HG03439 (cell line): Measurements from ENCODE around the gene RUNX2.

Source experiments
- ATAC-seq: cut with Tn5 transposase; IDR thresholded peaks from one replicate; pipeline ENCODE4 v1.9.1; 2021; ENCODE audit warnings: mild to moderate bottlenecking, moderate library complexity; ENCODE audit not compliant: unreplicated experiment

The RUNX2 gene

GRCh38 chr6:45350186-45350710, 22.1 kb downstream of the RUNX2 start:
- ATAC-seq, result no peak

DNA sequence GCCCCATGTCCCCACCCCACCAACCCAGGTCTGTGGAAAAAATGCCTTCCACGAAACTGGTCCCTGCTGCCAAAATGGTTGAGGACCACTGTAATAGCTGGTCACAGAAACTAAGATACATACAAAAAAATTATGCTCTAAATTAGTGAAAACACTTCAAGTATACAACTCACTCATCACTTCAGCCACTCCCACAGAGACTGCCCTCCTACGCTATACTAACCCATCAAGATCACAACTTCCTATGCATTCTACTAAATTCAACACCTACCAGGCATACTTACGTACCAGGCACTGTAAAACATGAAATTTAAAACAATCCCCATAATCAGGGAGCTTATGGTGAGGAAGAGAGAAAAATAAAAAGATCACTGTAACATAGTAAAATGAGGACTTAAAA, 22.9 kb downstream of the RUNX2 start:
- ATAC-seq, result no peak

GRCh38 chr6:45351667-45352066, 23.5 kb downstream of the RUNX2 start:
- ATAC-seq, result no peak

DNA sequence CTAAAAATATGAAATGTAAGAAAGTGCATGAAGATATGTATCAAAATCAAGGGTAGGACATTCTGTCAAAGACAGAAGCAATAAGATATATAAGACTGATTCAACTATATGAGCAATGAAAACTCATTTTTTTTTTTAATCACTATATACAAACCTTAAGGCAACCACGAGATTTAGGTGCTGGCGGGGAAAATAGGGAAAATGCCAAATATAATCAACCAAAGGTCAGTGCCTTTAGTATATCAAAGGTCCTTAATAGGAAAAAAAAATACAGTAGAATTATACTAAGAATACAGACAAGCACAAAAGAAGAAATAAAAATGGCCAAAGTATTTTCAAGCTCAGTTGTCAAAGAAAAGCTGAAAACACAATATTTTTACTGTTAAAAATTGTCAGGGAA, 25.5 kb downstream of the RUNX2 start:
- ATAC-seq, result no peak

DNA sequence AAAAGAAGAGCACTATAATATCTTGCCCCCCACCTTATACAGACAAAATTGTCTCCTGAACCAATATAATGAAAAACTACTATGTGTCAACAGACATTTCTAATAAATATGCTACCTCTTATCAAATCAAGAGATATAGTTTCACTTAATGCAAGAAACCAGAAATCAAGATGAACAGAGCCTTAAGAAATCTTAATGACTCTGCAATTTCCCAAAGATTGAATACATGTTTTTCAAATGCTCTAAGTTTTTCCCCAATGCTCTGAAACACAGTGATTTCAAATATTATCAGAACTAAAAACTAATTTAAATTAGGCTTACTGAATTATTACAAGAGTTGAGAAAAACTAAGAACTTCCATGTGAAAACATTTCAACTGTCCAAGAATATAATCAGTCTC, 36.3 kb downstream of the RUNX2 start:
- no peak for ATAC-seq

GRCh38 chr6:45365036-45365435, 36.9 kb downstream of the RUNX2 start:
- ATAC-seq, result no peak

- ATAC-seq, result no peak
Measured at GRCh38 chr6:45366534-45366933, 38.4 kb downstream of the RUNX2 start.

DNA sequence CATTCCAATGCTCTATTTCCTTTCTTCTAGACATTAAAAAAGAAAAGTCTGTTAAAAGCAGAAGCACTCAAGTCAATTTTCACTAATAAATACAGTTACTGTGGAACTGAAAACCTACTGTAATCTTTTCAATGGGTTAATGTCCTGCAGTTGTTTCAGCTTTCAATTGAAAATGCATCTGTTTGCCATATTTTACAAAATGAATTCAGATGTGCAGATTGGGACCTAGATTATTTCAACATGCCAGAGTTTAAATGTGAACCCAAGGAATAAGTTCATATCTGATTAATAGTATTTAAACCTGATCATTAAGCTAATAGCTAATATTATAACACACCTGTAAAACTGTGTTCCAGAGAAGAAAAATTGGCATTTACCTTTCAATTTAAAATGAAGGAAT, 39.9 kb downstream of the RUNX2 start:
- no peak for ATAC-seq

GRCh38 chr6:45369870-45370269, 41.7 kb downstream of the RUNX2 start:
- no peak for ATAC-seq

DNA sequence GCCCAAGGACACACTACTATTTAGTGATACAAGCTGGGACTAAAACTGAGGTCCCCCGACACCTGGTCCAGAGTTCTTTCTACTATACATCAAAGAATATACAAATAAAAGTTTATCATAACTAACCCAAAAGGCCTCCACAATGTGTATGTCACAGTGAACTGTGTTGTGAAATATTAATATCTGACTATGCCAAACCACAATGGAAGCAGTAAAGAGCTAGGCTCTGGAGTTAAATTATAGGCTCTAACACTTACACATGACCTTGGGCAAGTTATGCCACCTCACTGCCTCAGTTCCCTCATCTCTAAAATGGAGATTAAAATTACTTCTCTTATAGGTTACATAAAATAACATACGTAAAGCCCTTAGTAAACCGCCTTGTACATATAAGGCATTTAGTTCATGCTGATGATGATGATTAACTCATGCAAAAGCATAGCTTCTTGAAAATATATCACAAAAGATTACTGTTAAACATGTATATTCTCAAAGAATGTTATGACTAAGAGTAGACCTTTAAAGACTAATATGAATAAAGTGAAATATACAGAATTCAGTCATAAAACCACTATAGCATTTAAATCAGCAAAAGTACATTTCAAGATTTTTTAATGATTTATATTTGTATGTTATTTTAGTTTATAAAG, 43.9 kb downstream of the RUNX2 start:
- no peak for ATAC-seq

- no peak for ATAC-seq
Measured at GRCh38 chr6:45375449-45375848, 47.3 kb downstream of the RUNX2 start.

GRCh38 chr6:45376310-45377042, 48.3 kb downstream of the RUNX2 start:
- no peak for ATAC-seq

DNA sequence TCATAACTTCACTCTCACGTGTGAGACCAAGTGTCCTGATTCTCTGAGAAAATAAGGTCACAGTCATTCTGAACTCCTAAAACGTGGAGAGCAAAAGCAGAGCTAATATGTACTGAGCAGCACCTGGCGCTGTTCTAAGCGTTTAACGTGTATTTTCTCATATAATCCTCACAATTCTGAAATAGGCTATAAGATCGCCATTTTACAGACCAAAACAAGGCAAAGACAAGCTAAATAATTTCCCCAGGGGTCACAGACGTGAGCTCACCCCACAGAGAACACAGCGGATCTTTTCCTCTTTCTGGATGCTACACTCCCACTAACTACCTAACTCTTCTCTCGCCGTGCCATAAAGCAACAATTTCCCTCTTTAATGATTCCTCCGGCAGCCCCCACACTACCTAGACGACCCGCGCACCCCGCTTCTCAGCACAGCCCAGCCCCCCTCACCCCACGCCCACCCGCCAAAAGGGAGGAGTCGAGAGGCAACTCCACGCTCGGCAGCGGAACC, 49.0 kb downstream of the RUNX2 start:
- ATAC-seq, result peak; percentile 2

DNA sequence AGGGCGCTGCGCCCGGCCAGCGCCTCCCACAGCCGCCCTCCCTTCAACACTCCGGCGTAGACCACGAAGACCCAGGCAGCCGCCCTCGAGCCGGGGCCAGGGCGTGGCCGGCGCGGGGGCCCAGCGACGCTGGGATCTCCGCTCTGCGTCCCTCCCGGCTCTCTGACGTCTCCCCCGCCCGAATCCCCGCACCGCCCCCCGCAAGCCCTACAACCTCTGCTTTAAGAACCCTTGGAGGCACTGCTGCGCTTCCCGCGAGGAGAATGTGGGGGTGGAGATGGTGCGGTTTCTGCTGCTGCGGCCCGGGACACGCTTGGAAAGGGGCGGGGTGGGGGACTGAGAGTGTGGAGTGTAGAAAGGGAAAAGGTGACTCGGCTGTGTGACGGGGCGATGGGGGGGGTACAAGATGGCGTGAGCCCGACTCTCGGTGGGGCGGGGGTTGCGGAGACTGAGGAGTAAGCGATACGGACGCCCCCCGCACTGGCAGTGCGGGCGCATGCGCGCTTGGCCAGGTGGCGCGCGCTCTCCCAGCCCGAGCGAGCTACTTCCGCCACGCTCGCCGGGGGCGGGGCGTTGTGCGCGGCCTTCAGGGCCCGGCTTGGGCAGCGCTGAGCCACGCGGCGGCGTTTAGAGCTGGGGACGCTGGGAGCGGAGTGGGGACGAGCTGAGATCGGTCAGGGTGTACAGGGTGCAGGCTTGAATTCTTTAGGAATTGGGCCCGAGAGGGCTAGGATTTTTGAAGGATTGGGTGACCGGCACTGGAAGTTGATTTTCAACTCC, 49.6 kb downstream of the RUNX2 start, which contains the start of gene SUPT3H:
TSS of gene SUPT3H (minus strand) at position 381 of the 780 bp plus-strand sequence.
- peak; percentile 91 for ATAC-seq

- ATAC-seq, result peak; percentile 29
Measured at GRCh38 chr6:45378334-45378926, 50.3 kb downstream of the RUNX2 start.

GRCh38 chr6:45382391-45382790, 54.3 kb downstream of the RUNX2 start:
- ATAC-seq, result no peak

GRCh38 chr6:45386501-45386900, 58.4 kb downstream of the RUNX2 start:
- ATAC-seq, result no peak

- no peak for ATAC-seq
Measured at GRCh38 chr6:45387236-45387635, 59.1 kb downstream of the RUNX2 start.

- no peak for ATAC-seq
Measured at GRCh38 chr6:45388328-45388727, 60.2 kb downstream of the RUNX2 start.

GRCh38 chr6:45394586-45395095, 66.5 kb downstream of the RUNX2 start:
- ATAC-seq, result no peak
